NCI-H187 treated with DMSO at 0.1 percent for 48 hours (cell line): ENCODE measurements around the gene KLHL18.
"Not testable (repeated sequence)": the region's sequence is repeated elsewhere in the genome, so short reads cannot be mapped to it uniquely, and the experiment has no call there.

Experiments used
- DNase-seq: peaks from one replicate; lab custom pipeline; 2025; lab: John Stamatoyannopoulos, UW

KLHL18 gene

DNA sequence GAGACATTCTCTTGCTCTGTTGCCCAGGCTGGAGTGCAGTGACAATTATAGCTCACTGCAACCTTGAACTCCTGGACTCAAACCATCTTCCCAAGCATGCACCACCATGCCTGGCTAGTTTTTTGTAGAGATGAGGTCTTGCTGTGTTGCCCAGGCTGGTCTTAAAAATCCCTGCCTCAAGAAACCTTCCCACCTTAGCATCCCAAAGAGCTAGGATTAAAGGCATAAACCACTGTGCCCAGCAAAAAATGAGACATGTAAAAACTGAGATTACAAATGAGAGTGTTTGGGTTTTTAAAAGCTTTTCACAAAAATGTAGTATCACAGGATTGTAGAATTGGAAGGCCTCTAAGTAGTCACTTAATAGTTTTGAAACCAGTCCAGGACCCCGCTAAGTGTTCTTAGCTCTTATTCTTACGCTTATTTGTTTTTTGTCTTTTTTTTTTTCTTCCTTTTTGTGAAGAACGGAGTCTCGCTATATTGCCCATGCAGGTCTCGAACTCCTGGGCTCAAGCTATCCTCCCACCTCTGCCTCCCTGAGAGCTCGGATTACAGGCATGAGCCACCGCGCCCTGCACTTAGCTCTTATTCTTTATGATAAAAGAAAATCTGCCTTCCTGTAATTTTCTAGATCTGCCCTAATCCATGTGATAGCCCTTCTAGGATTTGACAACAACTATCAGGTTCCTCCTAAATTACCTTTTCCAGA, 31.5 kb downstream of the KLHL18 start:
- DNase-seq = no peak

GRCh38 chr3:47315069-47315647, 32.4 kb downstream of the KLHL18 start:
- DNase-seq = no peak

GRCh38 chr3:47316151-47316550, 33.4 kb downstream of the KLHL18 start:
- not testable (repeated sequence) for DNase-seq

DNA sequence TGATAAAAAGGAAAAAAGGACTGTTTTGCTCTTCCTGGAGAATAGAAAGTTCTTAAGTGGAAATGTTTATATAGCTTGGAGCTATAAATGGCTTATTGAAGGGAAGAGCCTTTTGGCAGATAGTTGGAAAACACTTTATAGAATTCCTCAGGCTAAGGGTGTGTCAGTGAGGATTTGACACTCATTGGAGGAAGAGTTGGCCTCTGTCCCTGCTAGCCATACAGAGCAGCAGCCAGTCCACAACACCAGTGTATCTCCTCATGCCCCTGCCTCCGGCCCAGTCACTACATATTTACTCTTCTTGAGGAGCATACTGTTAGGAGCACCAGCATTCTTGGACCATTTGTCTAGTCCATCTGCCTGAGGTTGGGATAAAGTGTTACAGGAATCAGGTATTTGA, 36.2 kb downstream of the KLHL18 start:
- no peak for DNase-seq

DNA sequence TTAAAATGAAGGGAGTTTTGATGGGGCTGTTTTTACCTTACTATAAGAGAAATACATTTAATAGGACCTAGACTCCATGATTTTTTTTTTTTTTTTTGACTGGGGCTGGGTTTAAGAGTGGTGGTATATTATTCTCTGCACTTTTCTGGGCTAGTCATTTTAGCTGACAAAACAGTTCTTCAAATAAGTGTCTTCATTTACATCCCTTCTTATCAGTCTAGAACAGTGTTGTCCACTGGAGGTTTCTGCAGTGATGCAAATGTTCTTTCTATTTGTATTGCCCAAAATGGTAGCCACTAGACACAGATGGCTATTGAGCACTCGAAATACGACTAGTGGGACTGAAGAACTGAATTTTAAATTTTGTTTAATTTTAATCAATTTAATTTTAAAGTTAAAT, 37.2 kb downstream of the KLHL18 start:
- DNase-seq = no peak

- DNase-seq = no peak
Observed at GRCh38 chr3:47323431-47324277, 40.9 kb downstream of the KLHL18 start.

- no peak for DNase-seq
Observed at GRCh38 chr3:47324278-47324865, 41.6 kb downstream of the KLHL18 start.

- DNase-seq = no peak
Observed at GRCh38 chr3:47333907-47334306, 51.2 kb downstream of the KLHL18 start.

- no peak for DNase-seq
Observed at GRCh38 chr3:47337656-47338055, 54.9 kb downstream of the KLHL18 start.

DNA sequence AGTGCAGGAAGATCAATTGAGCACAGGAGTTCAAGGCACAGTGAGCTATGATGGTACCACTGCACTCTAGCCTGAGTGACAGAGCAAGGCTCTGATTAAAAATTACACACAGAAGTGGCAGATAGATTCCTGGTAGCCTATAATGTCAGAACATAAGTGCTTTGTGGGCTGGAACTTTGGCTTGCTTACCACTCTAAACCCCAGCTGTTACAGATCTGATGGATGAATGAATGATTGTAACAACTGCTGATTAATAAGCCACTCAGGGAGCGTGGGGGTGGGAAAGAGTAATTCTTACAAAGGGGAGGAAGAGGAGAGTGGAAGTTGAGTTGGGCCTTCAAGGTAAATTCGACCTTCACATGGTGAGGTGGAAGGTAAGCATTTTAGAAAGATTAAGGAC, 57.2 kb downstream of the KLHL18 start:
- DNase-seq = no peak

- no peak for DNase-seq
Observed at GRCh38 chr3:47340866-47341265, 58.1 kb downstream of the KLHL18 start.

DNA sequence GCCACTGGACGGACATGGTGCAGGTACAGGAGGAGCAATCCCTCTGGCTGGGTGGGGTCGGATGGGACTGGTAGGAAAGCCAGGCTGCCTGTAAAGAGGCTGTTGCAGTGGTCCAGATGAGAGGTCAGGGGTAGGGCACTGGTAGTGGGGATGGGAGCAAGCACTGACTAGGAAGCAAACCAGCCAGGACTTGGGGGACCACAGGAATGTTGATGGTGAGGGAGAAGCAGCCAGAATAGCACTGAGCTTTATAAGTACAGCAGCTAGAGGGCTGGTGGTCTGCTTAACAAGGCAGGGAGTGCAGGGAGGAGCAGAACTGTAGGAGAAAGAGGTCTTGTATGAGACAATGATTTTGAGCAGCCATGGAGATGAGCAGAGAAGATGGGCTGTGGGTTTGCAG, 59.4 kb downstream of the KLHL18 start:
- DNase-seq = no peak

GRCh38 chr3:47342812-47343211, 60.1 kb downstream of the KLHL18 start:
- no peak for DNase-seq

DNA sequence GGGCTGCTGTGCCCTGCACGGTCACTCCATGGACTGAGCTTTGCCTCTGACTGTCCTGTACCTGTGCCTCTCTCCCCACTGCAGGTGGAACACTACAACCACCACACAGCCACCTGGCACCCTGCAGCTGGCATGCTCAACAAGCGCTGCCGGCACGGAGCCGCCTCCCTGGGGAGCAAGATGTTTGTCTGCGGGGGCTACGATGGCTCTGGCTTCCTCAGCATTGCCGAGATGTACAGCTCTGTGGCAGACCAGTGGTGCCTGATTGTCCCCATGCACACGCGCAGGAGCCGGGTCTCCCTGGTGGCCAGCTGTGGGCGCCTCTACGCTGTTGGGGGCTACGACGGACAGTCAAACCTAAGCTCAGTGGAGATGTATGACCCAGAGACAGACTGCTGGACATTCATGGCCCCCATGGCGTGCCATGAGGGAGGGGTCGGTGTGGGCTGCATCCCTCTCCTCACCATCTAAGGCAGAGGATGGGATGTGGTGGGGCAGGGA, 60.8 kb downstream of the KLHL18 start:
- no peak for DNase-seq

GRCh38 chr3:47344971-47345370, 62.2 kb downstream of the KLHL18 start:
- DNase-seq = no peak

DNA sequence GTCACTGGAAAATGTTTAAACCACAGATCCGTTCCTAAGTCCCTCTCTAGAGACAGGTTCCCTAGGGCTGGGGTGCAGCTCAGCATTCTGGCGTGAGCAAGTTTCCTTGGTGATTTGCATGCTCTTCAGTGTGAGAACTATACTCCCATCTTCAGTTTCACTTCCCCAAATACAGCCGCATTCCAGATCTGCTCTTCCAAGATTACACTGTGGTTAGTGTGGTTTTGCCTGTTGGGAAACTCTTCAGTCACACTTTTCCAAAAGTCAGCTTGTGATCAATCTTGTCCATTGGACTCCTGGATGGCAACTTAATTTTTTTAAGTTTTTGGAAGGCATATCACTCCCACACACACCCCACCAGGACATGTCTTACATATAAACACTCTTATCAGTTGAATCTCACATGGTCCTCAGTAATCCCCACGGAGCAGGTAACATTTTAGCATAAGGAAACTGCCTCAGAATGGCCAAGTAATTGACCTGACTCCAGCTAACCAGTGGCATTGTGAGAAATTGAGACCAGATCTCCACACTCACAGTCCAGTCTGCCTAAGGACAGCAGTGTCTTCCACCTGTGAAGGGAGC, 64.6 kb downstream of the KLHL18 start:
- DNase-seq = no peak

DNA sequence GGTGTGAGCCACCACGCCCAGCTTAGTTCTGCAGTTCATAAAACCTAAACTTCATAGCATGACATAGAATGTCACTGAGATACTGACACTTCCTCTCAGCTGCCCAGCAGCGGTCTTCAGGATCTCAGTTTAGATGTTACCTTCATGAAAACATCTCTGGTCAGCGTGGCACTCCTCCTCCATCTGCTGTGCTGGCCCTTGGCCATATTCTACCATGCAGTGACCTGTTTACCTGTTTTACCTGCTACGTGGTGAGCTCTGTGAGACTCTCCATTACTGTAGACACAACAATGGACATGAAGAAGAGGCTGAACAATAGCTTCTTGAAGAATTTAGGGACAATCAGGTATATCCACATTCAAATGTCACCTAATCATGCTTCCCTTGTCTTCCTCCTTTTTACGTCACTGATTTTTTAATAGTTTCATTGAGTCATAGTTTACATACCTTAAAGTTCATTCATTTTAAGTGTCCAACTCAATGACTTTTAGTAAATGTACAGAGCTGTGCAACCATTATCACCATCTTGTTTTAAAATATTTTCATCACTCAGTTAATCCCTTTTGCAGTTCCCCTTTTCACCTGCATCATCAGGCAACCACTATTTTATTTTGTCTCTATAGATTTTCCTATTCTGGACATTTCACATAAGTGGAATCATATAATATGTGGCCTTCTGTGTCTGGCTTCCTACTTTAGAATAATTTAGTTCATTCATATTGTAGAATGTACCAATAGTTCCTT, 65.8 kb downstream of the KLHL18 start:
- DNase-seq = no peak

GRCh38 chr3:47355010-47355409, 72.3 kb downstream of the KLHL18 start:
- no peak for DNase-seq

- DNase-seq = no peak
Observed at GRCh38 chr3:47356201-47356600, 73.5 kb downstream of the KLHL18 start.

DNA sequence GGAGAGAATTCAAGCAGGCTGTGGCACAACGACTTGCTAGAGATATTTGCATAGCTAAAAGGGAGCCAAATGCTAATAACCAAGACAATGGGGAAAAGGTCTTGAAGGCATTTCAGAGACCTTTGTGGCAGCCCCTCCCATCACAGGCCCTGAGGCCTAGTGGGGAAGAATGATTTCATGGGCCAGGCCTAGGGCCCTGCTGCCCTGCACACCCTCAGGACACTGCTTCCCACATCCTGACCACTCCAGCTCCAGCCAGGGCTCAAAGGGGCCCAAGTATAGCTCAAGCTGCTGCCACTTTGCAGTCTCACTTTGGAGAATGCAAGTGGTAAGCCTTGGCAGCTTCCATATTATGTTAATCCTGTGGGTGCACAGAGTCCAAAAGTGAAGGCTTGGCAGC, 76.6 kb downstream of the KLHL18 start:
- no peak for DNase-seq

- DNase-seq = not testable (repeated sequence)
Observed at GRCh38 chr3:47360110-47360517, 77.4 kb downstream of the KLHL18 start.
